Fibroblast of lung (primary cell): ENCODE measurements around the gene DEPDC1. TPM values are rescaled to one million over a fixed set of nuclear protein-coding genes. Genes with fewer than 3 reads are reported as not detected.

Source experiments
- DNase-seq, 2 donors: peaks; one replicate each; pipeline versions ENCODE4 v3.0.0 to v3.0.0-alpha.2; 2010; ENCODE audit warnings: low read depth in 2 of 2
- H2AFZ ChIP-seq: 2 replicates; pipeline ENCODE4 v1.5.1; 2012; ENCODE audit warnings: low read length, control low read depth, inconsistent platforms
- H3K27ac ChIP-seq: 2 replicates; pipeline ENCODE4 v1.5.1; 2011; ENCODE audit warnings: low read length, control low read depth; ENCODE audit not compliant: insufficient read depth
- H3K27me3 ChIP-seq: 2 replicates; pipeline ENCODE4 v1.5.1; 2011; ENCODE audit warnings: mild to moderate bottlenecking, low read length; ENCODE audit not compliant: control insufficient read depth, insufficient read depth
- H3K36me3 ChIP-seq: 2 replicates; pipeline ENCODE4 v1.5.1; 2011; ENCODE audit warnings: low read length; ENCODE audit not compliant: control insufficient read depth, insufficient read depth
- H3K4me1 ChIP-seq: 2 replicates; pipeline ENCODE4 v1.5.1; 2011; ENCODE audit warnings: low read length; ENCODE audit not compliant: control insufficient read depth, insufficient read depth; ENCODE audit errors: extremely low read depth
- H3K4me2 ChIP-seq: 2 replicates; pipeline ENCODE4 v1.5.1; 2011; ENCODE audit warnings: low read length, control low read depth; ENCODE audit not compliant: insufficient read depth; ENCODE audit errors: extremely low read depth
- H3K4me3 ChIP-seq, 4 experiments: fragments of 200-600 bp in 1 of 4; sonication (generic) in 1 of 4; replicated peaks in 1 of 4; 2 replicates each; pipeline ENCODE4 v1.5.1; 2011 to 2016; ENCODE audit warnings: low read length in 4 of 4, low read depth in 3 of 4, mild to moderate bottlenecking in 3 of 4, control low read depth in 2 of 4, inconsistent platforms in 1 of 4, mixed read lengths in 1 of 4; ENCODE audit not compliant: insufficient read depth in 1 of 4; ENCODE audit errors: control extremely low read depth in 1 of 4
- H3K79me2 ChIP-seq: 2 replicates; pipeline ENCODE4 v1.5.1; 2012; ENCODE audit warnings: mild to moderate bottlenecking, low read length, inconsistent platforms; ENCODE audit not compliant: control insufficient read depth, insufficient read depth
- H3K9ac ChIP-seq: 2 replicates; pipeline ENCODE4 v1.5.1; 2011; ENCODE audit warnings: mild to moderate bottlenecking, low read length, control low read depth; ENCODE audit not compliant: insufficient read depth
- H3K9me3 ChIP-seq: 2 replicates; pipeline ENCODE4 v1.5.1; 2012; ENCODE audit warnings: low read depth, low read length; ENCODE audit not compliant: control insufficient read depth, insufficient read depth
- H4K20me1 ChIP-seq: 2 replicates; pipeline ENCODE4 v1.5.1; 2011; ENCODE audit warnings: low read length; ENCODE audit not compliant: control insufficient read depth, insufficient read depth; ENCODE audit errors: extremely low read depth
- CTCF ChIP-seq, 2 donors: IDR thresholded peaks in 1 of 2; conservative IDR thresholded peaks in 1 of 2; 1 replicate in 1 of 2; 2 replicates in 1 of 2; pipeline ENCODE4 v1.5.1; 2011 to 2012; ENCODE audit warnings: low read length in 2 of 2, control low read depth in 1 of 2, inconsistent platforms in 1 of 2, low read depth in 1 of 2, mild to moderate bottlenecking in 1 of 2
- EZH2 ChIP-seq: IDR thresholded peaks from 2 replicates; pipeline ENCODE4 v1.5.1; 2012; ENCODE audit warnings: low read length, control low read depth, mild to moderate bottlenecking; ENCODE audit errors: missing control alignments
- polyA plus RNA-seq, 2 donors: library from polyadenylated mRNA; depleted of rRNA in 1 of 2; stranded (reverse) in 1 of 2; unstranded in 1 of 2; fragments of >200 nt; gene quantifications; 2 replicates each; pipeline ENCODE4 v1.2.1, GENCODE V29; 2011 to 2012; ENCODE audit warnings: missing spikeins in 1 of 2
- total RNA-seq: library from RNA; depleted of rRNA; stranded (reverse); fragments of >200 nt; gene quantifications from 2 replicates; pipeline ENCODE4 v1.2.1, GENCODE V29; 2014

Gene DEPDC1
- total and polyA plus RNA-seq, 2 donors (not counting 1 experiment from before 2014, with no cell fraction given): 8.0 to 8.8 TPM

- H3K9me3 ChIP-seq: no peaks in the 10 kb centered on the region
- H3K4me2 ChIP-seq: no peak overlapping the region
- no peak for DNase-seq
- H3K4me1 ChIP-seq: no peaks in the 10 kb centered on the region
- H3K27me3 ChIP-seq: no peaks in the 10 kb centered on the region
- H3K36me3 ChIP-seq: peaks cover 2% of the 10 kb centered on the region
- no peak overlapping the region for H2AFZ ChIP-seq
- no peak for TF ChIP-seq CTCF (conservative IDR thresholded peaks at IDR 0.05 in 1 of 2, IDR thresholded peaks at IDR 0.05 in 1 of 2; ENCODE audit: low read depth in 1 of 2, low read length in 2 of 2)
- TF ChIP-seq EZH2: no peak
- H4K20me1 ChIP-seq: no peaks in the 10 kb centered on the region
- no peak overlapping the region for H3K27ac ChIP-seq
- no peak overlapping the region for H3K4me3 ChIP-seq
- H3K79me2 ChIP-seq: peaks cover 5% of the 10 kb centered on the region
- no peak overlapping the region for H3K9ac ChIP-seq
These were observed 11.4 kb downstream of the DEPDC1 start for GRCh38 chr1:68485431-68486022.

- no peaks in the 10 kb centered on the region for H3K27me3 ChIP-seq
These were observed 12.3 kb downstream of the DEPDC1 start for GRCh38 chr1:68484618-68485017.

GRCh38 chr1:68481041-68481440 is 15.8 kb downstream of the DEPDC1 start:
- Histone ChIP-seq H4K20me1 (no peaks in the 10 kb centered on the region), H3K4me1 (no peaks in the 10 kb centered on the region), H3K36me3 (peaks cover under 1% of the 10 kb centered on the region), H3K4me3 (no peak overlapping the region), H3K27ac (no peak overlapping the region), H2AFZ (no peak overlapping the region), H3K27me3 (no peaks in the 10 kb centered on the region), H3K9me3 (no peaks in the 10 kb centered on the region), H3K4me2 (no peak overlapping the region), H3K9ac (no peak overlapping the region), H3K79me2 (no peaks in the 10 kb centered on the region)
- TF ChIP-seq EZH2: no peak
- no peak for TF ChIP-seq CTCF (conservative IDR thresholded peaks at IDR 0.05 in 1 of 2, IDR thresholded peaks at IDR 0.05 in 1 of 2; ENCODE audit: low read depth in 1 of 2, low read length in 2 of 2)
- DNase-seq: peak; percentile 25 to 49

More at GRCh38 chr1:68484618-68485017, 12.3 kb downstream of the DEPDC1 start:
- Histone ChIP-seq H3K36me3 (peaks cover 2% of the 10 kb centered on the region), H3K4me1 (no peaks in the 10 kb centered on the region), H3K27ac (no peak overlapping the region), H3K9ac (no peak overlapping the region), H3K79me2 (no peaks in the 10 kb centered on the region), H3K4me3 (no peak overlapping the region), H3K4me2 (no peak overlapping the region), H2AFZ (no peak overlapping the region), H3K9me3 (no peaks in the 10 kb centered on the region), H4K20me1 (no peaks in the 10 kb centered on the region)
- TF ChIP-seq EZH2: no peak
- no peak for TF ChIP-seq CTCF (conservative IDR thresholded peaks at IDR 0.05 in 1 of 2, IDR thresholded peaks at IDR 0.05 in 1 of 2; ENCODE audit: low read depth in 1 of 2, low read length in 2 of 2)
- no peak for DNase-seq
